Ectodermal cell (in vitro differentiated cells): Measurements from ENCODE around the gene RNF222.

Experiments
- H3K27ac ChIP-seq: 2 replicates; pipeline ENCODE4 v1.7.0; 2013; ENCODE audit warnings: mild to moderate bottlenecking, low read depth, low read length; ENCODE audit not compliant: insufficient read depth, poor library complexity, severe bottlenecking
- H3K27me3 ChIP-seq: 2 replicates; pipeline ENCODE4 v1.7.0; 2013; ENCODE audit warnings: mild to moderate bottlenecking, low read length; ENCODE audit not compliant: insufficient read depth, control insufficient read depth, poor library complexity, severe bottlenecking
- H3K36me3 ChIP-seq: one replicate; pipeline ENCODE4 v1.7.0; 2013; ENCODE audit warnings: low read length; ENCODE audit not compliant: control insufficient read depth, insufficient read depth
- H3K4me1 ChIP-seq: one replicate; pipeline ENCODE4 v1.7.0; 2013; ENCODE audit warnings: low read length; ENCODE audit not compliant: control insufficient read depth, insufficient read depth
- H3K4me3 ChIP-seq: 2 replicates; pipeline ENCODE4 v1.7.0; 2013; ENCODE audit warnings: low read depth, low read length, control low read depth; ENCODE audit not compliant: insufficient read depth
- H3K9me3 ChIP-seq: 2 replicates; pipeline ENCODE4 v1.7.0; 2013; ENCODE audit warnings: mild to moderate bottlenecking, low read length, moderate library complexity; ENCODE audit not compliant: control insufficient read depth
- WGBS, 2 experiments: methylation state at CpG; one replicate each; pipeline ENCODE4 v1.1.7; 2013; ENCODE audit warnings: missing lambda C conversion rate in 2 of 2; 5-methylcytosine and 5-hydroxymethylcytosine counted together

Gene RNF222

DNA sequence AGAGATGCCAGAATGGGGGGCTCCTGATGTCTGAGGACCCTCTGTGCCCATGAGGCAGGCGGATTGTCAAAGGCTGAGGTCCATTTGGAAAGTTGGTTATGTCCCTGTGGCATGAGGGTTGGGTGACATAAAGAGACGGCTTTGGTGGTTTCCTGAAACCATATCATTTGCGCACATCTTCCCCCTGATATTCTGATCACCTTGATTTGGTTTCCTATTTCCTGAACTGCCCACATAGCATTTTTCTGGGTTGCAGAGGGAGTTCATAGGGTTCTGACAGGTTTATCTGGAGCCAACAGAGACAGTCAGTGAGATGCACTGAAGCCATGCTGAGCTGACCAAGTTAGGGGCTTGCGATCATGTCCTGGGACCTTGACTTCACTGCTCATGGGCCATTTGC is 15.7 kb upstream of the RNF222 start:
- Histone ChIP-seq H3K4me1 (no peaks in the 10 kb centered on the region), H3K4me3 (no peak overlapping the region), H3K27me3 (peaks cover 3% of the 10 kb centered on the region), H3K9me3 (no peaks in the 10 kb centered on the region), H3K36me3 (no peaks in the 10 kb centered on the region), H3K27ac (no peak overlapping the region)
- 87 to 95% methylated on average over 4 of the region's 4 CpGs for WGBS, 2 experiments

DNA sequence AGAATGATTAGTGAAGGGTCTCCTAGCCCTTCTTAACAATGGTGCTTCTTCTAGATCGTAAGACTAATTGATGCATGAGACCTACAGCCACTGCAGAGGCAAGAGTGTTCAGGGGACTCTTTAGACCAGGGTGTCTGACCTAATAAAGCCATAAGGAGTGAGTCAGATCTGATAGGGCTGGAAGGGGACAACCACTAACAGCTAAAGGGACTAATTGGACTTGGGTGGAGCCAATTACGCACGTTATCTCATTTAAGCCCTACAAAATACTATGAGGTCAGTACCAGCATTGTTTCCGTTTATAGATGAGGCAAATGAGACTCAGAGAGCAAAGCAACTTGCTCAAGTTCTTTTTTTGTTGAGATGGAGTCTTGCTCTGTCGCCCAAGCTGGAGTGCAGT is 14.5 kb upstream of the RNF222 start:
- Histone ChIP-seq H3K27ac (no peak overlapping the region), H3K4me3 (no peak overlapping the region), H3K27me3 (peaks cover 3% of the 10 kb centered on the region), H3K4me1 (no peaks in the 10 kb centered on the region), H3K9me3 (no peaks in the 10 kb centered on the region), H3K36me3 (no peaks in the 10 kb centered on the region)
- 80% methylated on average over 5 of the region's 5 CpGs for WGBS, 2 experiments

DNA sequence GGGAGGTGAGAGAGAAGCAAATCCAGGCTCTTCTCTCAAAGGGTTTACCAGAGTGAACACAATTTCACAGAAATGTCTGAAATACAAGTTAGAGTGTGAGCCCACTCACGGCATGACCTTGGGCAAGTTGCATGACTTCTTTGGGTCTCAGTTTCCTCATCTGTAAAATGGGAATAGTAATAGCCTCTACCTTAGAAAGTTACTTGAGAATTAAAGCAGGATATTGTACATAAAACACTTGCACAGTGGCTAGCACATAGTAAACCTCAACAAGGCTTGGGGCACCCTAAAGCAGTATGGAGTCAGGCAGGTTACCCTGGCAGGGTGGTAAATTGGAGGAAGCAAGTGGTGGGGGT is 13.2 kb upstream of the RNF222 start:
- H3K4me3 ChIP-seq, result no peak overlapping the region
- H3K9me3 ChIP-seq, result no peaks in the 10 kb centered on the region
- peaks cover 3% of the 10 kb centered on the region for H3K27me3 ChIP-seq
- H3K27ac ChIP-seq, result no peak overlapping the region
- 81 to 83% methylated on average over 1 of the region's 1 CpG for WGBS, 2 experiments
- H3K4me1 ChIP-seq, result no peaks in the 10 kb centered on the region
- no peaks in the 10 kb centered on the region for H3K36me3 ChIP-seq

DNA sequence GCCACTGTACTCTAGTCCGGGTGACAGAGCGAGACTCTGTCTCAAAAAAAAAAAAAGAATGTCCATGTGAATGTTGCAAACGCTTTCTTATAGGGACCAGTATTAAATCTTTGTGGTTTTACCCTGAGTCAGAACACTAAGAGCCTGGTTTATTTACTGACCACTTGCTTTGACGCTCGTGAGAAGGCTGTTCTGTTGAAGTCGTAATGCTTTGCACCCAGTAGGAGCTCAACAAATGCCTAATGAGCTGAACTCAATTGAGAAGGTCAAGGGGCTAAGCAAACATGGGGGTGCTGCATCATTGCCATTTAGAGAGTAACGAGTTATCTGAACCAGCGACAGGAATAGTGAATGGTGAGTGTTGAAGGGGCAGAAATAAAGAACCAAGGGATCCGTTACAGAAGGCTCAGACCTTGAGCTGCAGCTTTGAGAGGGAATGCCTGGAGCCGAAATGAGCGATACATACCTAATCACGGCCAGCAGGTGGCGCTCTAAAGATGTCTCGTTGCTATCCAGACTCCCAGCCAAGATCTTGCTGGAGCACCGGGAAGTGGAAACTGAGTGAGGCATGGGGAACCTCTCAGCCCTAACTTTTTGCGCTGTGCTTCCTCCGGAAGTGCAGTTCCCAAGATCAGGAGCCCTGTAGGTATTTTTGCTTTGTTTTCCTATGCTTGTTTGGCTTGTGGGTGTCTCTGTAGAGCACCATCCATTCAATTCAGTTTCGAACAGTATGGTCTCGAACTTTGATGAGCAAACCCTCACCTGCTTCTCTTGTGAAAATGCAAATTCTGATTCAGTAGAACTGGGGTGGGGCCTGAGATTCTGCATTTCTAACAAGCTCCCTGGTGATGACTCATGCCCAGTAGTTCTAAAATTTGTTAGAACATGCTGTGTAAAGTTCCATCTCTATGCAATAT is 12.6 kb upstream of the RNF222 start:
- H3K27ac ChIP-seq, result no peak overlapping the region
- no peaks in the 10 kb centered on the region for H3K36me3 ChIP-seq
- 37 to 40% methylated on average over 19 of the region's 19 CpGs for whole genome bisulfite sequencing, 2 experiments
- H3K4me3 ChIP-seq, result no peak overlapping the region
- H3K9me3 ChIP-seq, result no peaks in the 10 kb centered on the region
- H3K27me3 ChIP-seq, result peaks cover 3% of the 10 kb centered on the region
- H3K4me1 ChIP-seq, result no peaks in the 10 kb centered on the region

DNA sequence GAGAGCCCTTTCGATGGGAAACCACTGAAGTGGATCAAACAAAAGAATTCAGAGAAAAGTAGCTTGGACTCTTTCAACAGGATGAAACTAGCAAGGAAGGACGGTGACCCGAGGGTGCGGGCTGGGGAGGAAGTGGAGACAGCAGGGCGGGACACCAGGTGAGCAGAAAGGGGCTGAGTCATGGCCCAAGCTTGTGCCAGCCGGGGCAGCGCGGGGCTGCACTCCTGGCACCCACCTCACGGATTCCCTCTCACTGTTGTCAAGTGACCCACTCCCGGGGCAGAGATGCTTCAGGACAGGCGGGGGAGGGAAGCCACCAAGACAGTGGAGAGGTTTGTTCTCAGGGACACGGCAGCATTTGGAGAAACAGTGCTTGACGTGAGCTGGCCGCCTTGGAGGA is 10.7 kb upstream of the RNF222 start:
- Histone ChIP-seq H3K4me3 (no peak overlapping the region), H3K27ac (peak overlapping the region; percentile 16), H3K9me3 (no peaks in the 10 kb centered on the region), H3K4me1 (no peaks in the 10 kb centered on the region), H3K36me3 (no peaks in the 10 kb centered on the region), H3K27me3 (peaks cover 3% of the 10 kb centered on the region)
- WGBS, 2 experiments, result 78 to 80% methylated on average over 14 of the region's 14 CpGs

DNA sequence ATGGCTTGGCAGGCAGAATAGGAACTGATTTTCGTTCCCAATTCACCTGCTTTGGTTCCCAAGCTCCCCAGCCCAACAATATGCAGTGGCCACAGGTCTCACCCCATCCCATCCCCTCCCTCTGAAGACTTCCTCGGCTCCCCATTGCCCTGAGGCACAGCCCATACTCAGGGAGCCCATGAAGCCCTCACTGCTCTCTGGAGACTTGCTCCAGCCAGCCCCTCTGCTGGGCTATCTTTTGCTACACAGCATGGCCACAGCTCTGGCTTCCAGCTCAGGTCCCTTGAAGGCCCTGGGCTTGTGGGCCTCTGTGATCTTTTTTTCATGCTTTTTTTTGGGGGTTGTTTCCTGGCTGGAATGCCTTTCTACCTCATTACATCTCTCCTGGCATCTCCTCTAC is 8.5 kb upstream of the RNF222 start:
- Histone ChIP-seq H3K4me1 (no peaks in the 10 kb centered on the region), H3K4me3 (no peak overlapping the region), H3K27me3 (peaks cover 3% of the 10 kb centered on the region), H3K9me3 (no peaks in the 10 kb centered on the region), H3K27ac (no peak overlapping the region), H3K36me3 (no peaks in the 10 kb centered on the region)
- 86 to 88% methylated on average over 2 of the region's 2 CpGs for WGBS, 2 experiments

DNA sequence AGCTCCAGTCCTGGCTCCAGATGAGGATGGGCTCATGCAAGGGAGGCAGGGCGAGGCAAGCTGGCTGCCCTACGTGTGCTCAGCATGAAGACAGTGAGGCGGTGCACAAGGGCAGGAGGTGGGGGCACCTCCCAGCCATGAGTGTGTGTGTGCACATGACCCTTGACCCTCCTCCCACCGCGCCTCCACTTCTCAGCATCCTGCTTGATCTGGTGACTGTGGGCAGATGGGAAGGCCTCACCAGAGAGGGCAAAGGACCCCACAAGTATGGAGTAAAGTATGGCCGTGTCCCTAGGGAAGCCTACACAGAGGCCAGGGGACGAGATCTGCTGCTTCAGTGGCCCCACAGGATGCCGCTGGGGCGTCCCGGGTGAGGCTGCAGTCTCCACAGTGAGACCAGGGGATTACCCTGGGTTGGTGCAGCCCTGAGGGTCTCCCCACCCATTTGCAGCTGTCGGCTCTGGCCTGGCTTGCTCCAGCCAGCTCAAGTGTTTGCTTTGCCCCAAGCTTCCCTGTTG is 7.9 kb upstream of the RNF222 start:
- 91 to 94% methylated on average over 11 of the region's 11 CpGs for WGBS, 2 experiments
- no peak overlapping the region for H3K27ac ChIP-seq
- no peaks in the 10 kb centered on the region for H3K9me3 ChIP-seq
- H3K4me1 ChIP-seq, result no peaks in the 10 kb centered on the region
- peaks cover 2% of the 10 kb centered on the region for H3K27me3 ChIP-seq
- H3K4me3 ChIP-seq, result no peak overlapping the region
- H3K36me3 ChIP-seq, result no peaks in the 10 kb centered on the region

DNA sequence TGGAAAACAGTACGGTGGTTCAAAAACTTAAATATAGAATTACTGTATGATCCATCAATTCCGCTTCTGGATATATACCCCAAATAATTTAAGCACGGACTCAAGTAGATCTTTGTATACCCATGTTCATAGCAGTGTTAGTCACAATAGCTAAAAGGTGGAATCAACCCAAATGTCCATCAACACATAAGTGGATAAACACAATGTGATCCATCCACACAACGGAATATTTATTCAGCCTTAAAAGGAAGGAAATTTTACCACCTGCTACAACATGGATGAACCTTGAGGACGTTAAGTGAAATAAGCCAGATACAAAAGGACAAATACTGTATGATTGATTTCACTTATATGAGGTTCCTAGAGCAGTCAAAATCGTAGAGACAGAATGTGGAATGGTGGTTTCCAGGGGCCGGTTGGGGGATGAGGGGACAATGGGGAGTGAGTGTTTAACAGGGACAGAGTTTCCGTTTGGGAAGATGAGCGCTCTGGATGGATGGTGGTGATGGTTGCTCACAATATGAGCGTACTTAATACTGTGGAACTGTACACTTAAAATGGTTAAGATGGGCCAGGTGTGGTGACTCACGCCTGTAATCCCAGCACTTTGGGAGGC is 5.4 kb upstream of the RNF222 start:
- H3K9me3 ChIP-seq, result no peaks in the 10 kb centered on the region
- H3K4me1 ChIP-seq, result no peaks in the 10 kb centered on the region
- H3K27ac ChIP-seq, result no peak overlapping the region
- no peaks in the 10 kb centered on the region for H3K36me3 ChIP-seq
- WGBS, 2 experiments, result 88 to 89% methylated on average over 10 to 11 of the region's 11 CpGs
- no peaks in the 10 kb centered on the region for H3K27me3 ChIP-seq
- H3K4me3 ChIP-seq, result no peak overlapping the region

DNA sequence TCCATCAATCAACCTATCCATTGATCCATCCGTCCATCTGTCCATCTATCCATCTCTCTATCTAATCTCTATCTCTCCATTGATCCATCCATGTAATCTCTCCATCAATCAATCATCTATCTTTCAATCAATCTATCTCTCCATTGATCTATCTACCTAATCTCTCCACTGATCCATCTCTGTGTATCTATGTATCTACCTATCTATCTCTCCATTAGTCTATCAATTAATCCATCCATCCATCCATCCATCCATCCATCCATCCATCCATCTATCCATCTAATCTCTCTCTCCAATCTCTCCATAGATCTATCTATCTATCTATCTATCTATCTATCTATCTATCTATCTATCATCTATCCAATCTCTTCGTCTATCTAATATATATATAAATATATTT is 3.5 kb upstream of the RNF222 start:
- Histone ChIP-seq H3K4me1 (no peaks in the 10 kb centered on the region), H3K36me3 (no peaks in the 10 kb centered on the region), H3K27me3 (peaks cover 13% of the 10 kb centered on the region), H3K4me3 (no peak overlapping the region), H3K9me3 (no peaks in the 10 kb centered on the region), H3K27ac (no peak overlapping the region)
- WGBS, 2 experiments, result 87 to 88% methylated on average over 1 of the region's 2 CpGs

DNA sequence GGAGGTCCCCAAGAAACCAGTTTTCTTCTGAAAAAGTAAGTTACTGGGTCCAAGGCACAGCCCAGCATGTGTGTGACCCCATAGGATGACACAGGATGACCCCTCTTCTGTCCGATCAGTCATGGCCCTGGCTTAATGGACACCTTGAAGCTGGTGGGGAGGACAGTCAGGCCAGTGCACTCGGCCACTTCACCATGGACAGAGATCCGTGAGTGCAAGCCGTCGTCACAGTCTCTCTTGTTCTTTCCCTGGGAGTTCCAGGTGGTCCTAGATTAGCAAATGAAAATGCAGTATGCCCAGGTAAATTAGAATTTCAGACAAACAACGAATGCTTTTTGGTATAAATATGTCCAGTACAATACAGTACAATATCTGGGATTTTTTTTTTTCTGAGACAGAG is 1.4 kb upstream of the RNF222 start:
- Histone ChIP-seq H3K4me1 (no peaks in the 10 kb centered on the region), H3K9me3 (no peaks in the 10 kb centered on the region), H3K27ac (no peak overlapping the region), H3K36me3 (no peaks in the 10 kb centered on the region), H3K4me3 (no peak overlapping the region), H3K27me3 (peaks cover 20% of the 10 kb centered on the region)
- 75 to 82% methylated on average over 6 of the region's 6 CpGs for WGBS, 2 experiments
